Tibial nerve (tissue), 4 donors: ENCODE measurements around the gene TNIK.

Source experiments
- CTCF ChIP-seq, 5 experiments: fragments of 200-600 bp in 3 of 5; fragments of 450-650 bp in 2 of 5; sonication (generic) in 3 of 5; IDR thresholded peaks; one replicate each; pipeline ENCODE4 v1.5.1; 2016 to 2019; ENCODE audit warnings: antibody characterized with exemption in 5 of 5, mild to moderate bottlenecking in 3 of 5, moderate library complexity in 2 of 5
- EP300 ChIP-seq, 2 donors: sonication (generic); formaldehyde crosslinking; IDR thresholded peaks; one replicate each; pipeline ENCODE4 v1.6.1; 2017; ENCODE audit warnings: antibody characterized with exemption in 2 of 2, mild to moderate bottlenecking in 1 of 2
- POLR2A ChIP-seq, 2 donors: fragments of 450-650 bp; IDR thresholded peaks; one replicate each; pipeline ENCODE4 v1.6.1; 2017; ENCODE audit warnings: antibody characterized with exemption in 2 of 2, mild to moderate bottlenecking in 2 of 2, moderate library complexity in 2 of 2

GRCh38 chr3:171464462-171464861 lies 4.3 kb upstream of the TNIK start:
- TF ChIP-seq CTCF (IDR thresholded peaks at IDR 0.05), result no peak
- TF ChIP-seq POLR2A (IDR thresholded peaks at IDR 0.05), result no peak
- no peak for TF ChIP-seq EP300 (IDR thresholded peaks at IDR 0.05)
